Esophagus squamous epithelium (tissue), 5 donors: Measurements from ENCODE around the gene MYLK3. TPM values are rescaled to one million over a fixed set of nuclear protein-coding genes. Genes with fewer than 3 reads are reported as not detected.

Source experiments
- DNase-seq: peaks from one replicate; lab custom pipeline; 2025; lab: John Stamatoyannopoulos, UW
- H3K27ac ChIP-seq, 4 donors: fragments of 200-600 bp; sonication (generic); one replicate each; pipeline ENCODE4 v1.5.1; 2016 to 2019; ENCODE audit warnings: mild to moderate bottlenecking in 1 of 4
- H3K27me3 ChIP-seq, 4 donors: fragments of 200-600 bp; sonication (generic); 1 replicate in 3 of 4; 2 replicates in 1 of 4; pipeline versions ENCODE4 v1.5.1 to v1.6.0; 2017 to 2021; ENCODE audit warnings: antibody characterized with exemption in 1 of 4
- H3K36me3 ChIP-seq, 3 donors: fragments of 200-600 bp; sonication (generic); one replicate each; pipeline ENCODE4 v1.5.1; 2016 to 2019
- H3K4me1 ChIP-seq, 3 donors: fragments of 200-600 bp; sonication (generic); one replicate each; pipeline ENCODE4 v1.5.1; 2017 to 2019
- H3K4me3 ChIP-seq, 4 donors: fragments of 200-600 bp; sonication (generic); 1 replicate in 3 of 4; 2 replicates in 1 of 4; pipeline ENCODE4 v1.5.1; 2016 to 2019; ENCODE audit warnings: mild to moderate bottlenecking in 2 of 4, moderate library complexity in 1 of 4
- H3K9me3 ChIP-seq, 3 donors: fragments of 200-600 bp; sonication (generic); one replicate each; pipeline ENCODE4 v1.5.1; 2016 to 2019
- CTCF ChIP-seq, 6 experiments: fragments of 450-650 bp in 4 of 6; fragments of 200-600 bp in 2 of 6; sonication (generic) in 2 of 6; IDR thresholded peaks; one replicate each; pipeline ENCODE4 v1.5.1; 2016 to 2019; ENCODE audit warnings: antibody characterized with exemption in 6 of 6, mild to moderate bottlenecking in 4 of 6, moderate library complexity in 4 of 6
- POLR2A ChIP-seq, 4 donors: fragments of 450-650 bp; IDR thresholded peaks; one replicate each; pipeline ENCODE4 v1.6.1; 2017; ENCODE audit warnings: antibody characterized with exemption in 4 of 4, mild to moderate bottlenecking in 4 of 4, moderate library complexity in 3 of 4
- WGBS, 2 donors: methylation state at CpG; one replicate each; pipeline ENCODE4 v1.1.5; 2018; 5-methylcytosine and 5-hydroxymethylcytosine counted together
- intact Hi-C: fragments of 100-400 bp; cut with DNase I; formaldehyde crosslinking; loops from one replicate; pipeline ENCODE4 v1.15.0; 2022
- total RNA-seq, 4 donors: library from RNA; depleted of rRNA; stranded (reverse); fragments of >200 nt; gene quantifications; one replicate each; pipeline ENCODE4 v1.1.0, GENCODE V29; 2016
- donor health status: DM: yes; HTN: yes; CAD: no.

Gene MYLK3
- total RNA-seq, 4 donors from 2014 or later, result 0.03 to 0.19 (median 0.08) TPM; not detected in 1

GRCh38 chr16:46753015-46753414, 4.9 kb upstream of the MYLK3 start:
- no peak overlapping the region for H3K27ac ChIP-seq
- H3K27me3 ChIP-seq, result peaks cover 0 to 22% (median 0%) of the 10 kb centered on the region in 4 donors
- no peaks in the 10 kb centered on the region for H3K36me3 ChIP-seq
- H3K9me3 ChIP-seq, result no peaks in the 10 kb centered on the region
- no peak for TF ChIP-seq POLR2A (IDR thresholded peaks at IDR 0.05)
- no peak for TF ChIP-seq CTCF (IDR thresholded peaks at IDR 0.05)
- H3K4me1 ChIP-seq, result peaks cover 0 to 7% (median 0%) of the 10 kb centered on the region in 3 donors
- intact Hi-C loops, result no loop called here
- WGBS, 2 donors, result 65 to 68% methylated on average over 5 of the region's 5 CpGs
- no peak for DNase-seq
- H3K4me3 ChIP-seq, result no peak overlapping the region

GRCh38 chr16:46751381-46751780, 3.2 kb upstream of the MYLK3 start:
- TF ChIP-seq CTCF (IDR thresholded peaks at IDR 0.05), result no peak
- TF ChIP-seq POLR2A (IDR thresholded peaks at IDR 0.05), result no peak
- H3K4me1 ChIP-seq, result no peaks in the 10 kb centered on the region
- H3K27ac ChIP-seq, result no peak overlapping the region
- WGBS, 2 donors, result 73 to 79% methylated on average over 4 to 5 of the region's 7 CpGs
- H3K4me3 ChIP-seq, result no peak overlapping the region
- peaks cover 0 to 17% (median 0%) of the 10 kb centered on the region in 4 donors for H3K27me3 ChIP-seq
- intact Hi-C loops, result no loop called here
- no peaks in the 10 kb centered on the region for H3K9me3 ChIP-seq
- DNase-seq, result no peak
- H3K36me3 ChIP-seq, result no peaks in the 10 kb centered on the region

- Histone ChIP-seq H3K4me3 (no peak overlapping the region), H3K27me3 (peaks cover 0 to 13% (median 0%) of the 10 kb centered on the region in 4 donors), H3K9me3 (no peaks in the 10 kb centered on the region), H3K27ac (no peak overlapping the region), H3K36me3 (no peaks in the 10 kb centered on the region), H3K4me1 (no peaks in the 10 kb centered on the region)
- intact Hi-C loops, result no loop called here
- no peak for DNase-seq
- no peak for TF ChIP-seq CTCF (IDR thresholded peaks at IDR 0.05)
- TF ChIP-seq POLR2A (IDR thresholded peaks at IDR 0.05), result no peak
- WGBS, 2 donors, result 67 to 84% methylated on average over 6 to 19 of the region's 20 CpGs
Observed at GRCh38 chr16:46748775-46749705, 896 bp upstream of the MYLK3 start.

- TF ChIP-seq POLR2A (IDR thresholded peaks at IDR 0.05) (no peak), CTCF (IDR thresholded peaks at IDR 0.05) (no peak)
- Histone ChIP-seq H3K9me3 (no peaks in the 10 kb centered on the region), H3K36me3 (no peaks in the 10 kb centered on the region), H3K27me3 (peaks cover 0 to 13% (median 0%) of the 10 kb centered on the region in 4 donors), H3K4me3 (no peak overlapping the region), H3K4me1 (peaks cover 0 to 3% (median 0%) of the 10 kb centered on the region in 3 donors), H3K27ac (no peak overlapping the region)
- 50 to 79% methylated on average over 2 to 8 of the region's 15 CpGs for WGBS, 2 donors
- no peak for DNase-seq
- intact Hi-C loops, result no loop called here
Observed at GRCh38 chr16:46746821-46747776, 1.0 kb downstream of the MYLK3 start.
